ENCODE data around the gene GPR132. TPM values are rescaled to one million over a fixed set of nuclear protein-coding genes. Genes with fewer than 3 reads are reported as not detected.
"Not testable (repeated sequence)": the region's sequence is repeated elsewhere in the genome, so short reads cannot be mapped to it uniquely, and the experiment has no call there.

GPR132 gene
- total RNA-seq, 4 donors from 2014 or later = 2.7 to 9.0 (median 7.6) TPM

- TF ChIP-seq, protein P1, sequence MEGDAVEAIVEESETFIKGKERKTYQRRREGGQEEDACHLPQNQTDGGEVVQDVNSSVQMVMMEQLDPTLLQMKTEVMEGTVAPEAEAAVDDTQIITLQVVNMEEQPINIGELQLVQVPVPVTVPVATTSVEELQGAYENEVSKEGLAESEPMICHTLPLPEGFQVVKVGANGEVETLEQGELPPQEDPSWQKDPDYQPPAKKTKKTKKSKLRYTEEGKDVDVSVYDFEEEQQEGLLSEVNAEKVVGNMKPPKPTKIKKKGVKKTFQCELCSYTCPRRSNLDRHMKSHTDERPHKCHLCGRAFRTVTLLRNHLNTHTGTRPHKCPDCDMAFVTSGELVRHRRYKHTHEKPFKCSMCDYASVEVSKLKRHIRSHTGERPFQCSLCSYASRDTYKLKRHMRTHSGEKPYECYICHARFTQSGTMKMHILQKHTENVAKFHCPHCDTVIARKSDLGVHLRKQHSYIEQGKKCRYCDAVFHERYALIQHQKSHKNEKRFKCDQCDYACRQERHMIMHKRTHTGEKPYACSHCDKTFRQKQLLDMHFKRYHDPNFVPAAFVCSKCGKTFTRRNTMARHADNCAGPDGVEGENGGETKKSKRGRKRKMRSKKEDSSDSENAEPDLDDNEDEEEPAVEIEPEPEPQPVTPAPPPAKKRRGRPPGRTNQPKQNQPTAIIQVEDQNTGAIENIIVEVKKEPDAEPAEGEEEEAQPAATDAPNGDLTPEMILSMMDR (IDR thresholded peaks at IDR 0.05) = no peak
- DNase-seq (ENCODE audit: low spot score) = no peak
- ATAC-seq (ENCODE audit: low FRiP score) = no peak
Observed at GRCh38 chr14:105064001-105064400, 1.2 kb downstream of the GPR132 start.

- not testable (repeated sequence) for DNase-seq (ENCODE audit: low spot score); ATAC-seq (ENCODE audit: low FRiP score)
Observed at GRCh38 chr14:105063506-105063905, 1.7 kb downstream of the GPR132 start.

DNA sequence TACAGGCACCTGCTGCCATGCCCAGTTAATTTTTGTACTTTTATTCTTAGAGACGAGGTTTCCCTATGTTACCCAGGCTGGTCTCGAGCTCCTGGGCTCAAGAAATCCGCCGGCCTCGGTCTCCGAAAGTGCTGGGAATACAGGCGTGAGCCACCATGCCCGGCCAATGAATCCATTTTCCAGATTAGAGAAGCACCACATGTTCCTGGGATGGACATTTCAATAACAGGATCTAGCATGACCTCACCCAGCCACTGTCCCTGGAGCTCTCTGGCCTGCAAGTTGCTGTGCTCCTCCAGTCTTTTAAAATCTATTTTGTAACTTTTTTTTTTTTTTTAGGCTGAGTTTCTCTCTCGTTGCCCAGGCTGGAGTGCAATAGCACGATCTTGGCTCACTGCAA is 2.2 kb downstream of the GPR132 start:
- DNase-seq (ENCODE audit: low spot score) = no peak
- TF ChIP-seq, protein P1 (IDR thresholded peaks at IDR 0.05) = no peak
- no peak for ATAC-seq (ENCODE audit: low FRiP score)

DNA sequence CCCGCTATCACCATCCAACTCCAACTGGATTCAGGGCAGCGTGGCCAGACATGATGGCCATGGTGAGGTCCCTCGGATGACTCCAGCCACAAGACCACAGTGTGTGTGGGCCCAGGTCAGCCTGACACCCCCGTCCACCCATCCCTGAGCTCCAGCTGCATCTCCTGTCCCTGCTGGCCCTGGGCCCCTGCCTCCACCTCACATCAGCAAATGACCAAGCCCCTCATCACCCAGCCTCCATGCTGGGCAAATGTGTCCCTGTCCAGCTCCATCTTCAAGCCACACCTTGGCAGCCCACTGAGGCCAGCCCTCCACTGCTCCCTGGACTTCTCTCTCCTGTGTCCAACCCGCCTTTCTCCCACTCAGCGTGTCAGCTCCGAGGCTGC is 3.2 kb downstream of the GPR132 start:
- TF ChIP-seq, protein P1 (IDR thresholded peaks at IDR 0.05) = no peak
- DNase-seq (ENCODE audit: low spot score) (no peak), ATAC-seq (ENCODE audit: low FRiP score) (no peak)

GRCh38 chr14:105061428-105062047 is 3.7 kb downstream of the GPR132 start:
- no peak for DNase-seq (ENCODE audit: low spot score)
- TF ChIP-seq, protein P1 (IDR thresholded peaks at IDR 0.05) = no peak
- no peak for ATAC-seq (ENCODE audit: low FRiP score)

DNA sequence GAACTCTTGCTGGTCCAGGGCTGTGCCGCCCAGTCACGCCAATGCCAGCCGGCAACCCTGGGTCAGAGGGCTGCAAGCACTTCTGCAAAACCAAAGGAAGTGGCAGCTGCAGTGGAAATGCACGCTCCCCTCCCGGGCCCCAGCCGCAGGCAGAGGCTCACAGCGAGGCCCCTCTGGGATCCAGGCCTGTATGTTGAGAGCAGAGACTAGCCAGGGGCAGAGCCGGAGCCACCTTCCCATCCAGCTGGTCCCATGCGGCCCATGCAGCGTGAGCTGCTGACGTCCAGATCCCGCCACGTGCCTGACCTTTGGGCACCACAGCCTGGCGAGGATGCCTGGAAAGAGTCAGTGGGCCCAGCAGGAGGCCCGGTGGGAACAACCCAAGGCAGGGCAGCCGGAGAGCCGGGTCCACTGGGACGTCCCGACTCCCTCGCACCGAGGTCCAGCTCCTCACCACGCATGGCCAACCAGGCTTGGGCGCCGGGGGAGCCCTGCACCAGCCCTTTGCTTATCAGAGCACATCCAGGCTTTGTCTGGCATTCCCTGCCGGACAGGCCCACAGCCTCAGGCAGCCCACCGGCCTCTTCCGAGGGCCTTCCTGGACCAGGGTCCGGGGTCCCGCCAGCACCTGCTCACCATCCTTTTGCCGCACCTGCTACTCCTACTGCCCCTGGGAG is 4.3 kb downstream of the GPR132 start:
- DNase-seq (ENCODE audit: low spot score) = no peak
- no peak for ATAC-seq (ENCODE audit: low FRiP score)
- TF ChIP-seq, protein P1 (IDR thresholded peaks at IDR 0.05) = no peak

DNA sequence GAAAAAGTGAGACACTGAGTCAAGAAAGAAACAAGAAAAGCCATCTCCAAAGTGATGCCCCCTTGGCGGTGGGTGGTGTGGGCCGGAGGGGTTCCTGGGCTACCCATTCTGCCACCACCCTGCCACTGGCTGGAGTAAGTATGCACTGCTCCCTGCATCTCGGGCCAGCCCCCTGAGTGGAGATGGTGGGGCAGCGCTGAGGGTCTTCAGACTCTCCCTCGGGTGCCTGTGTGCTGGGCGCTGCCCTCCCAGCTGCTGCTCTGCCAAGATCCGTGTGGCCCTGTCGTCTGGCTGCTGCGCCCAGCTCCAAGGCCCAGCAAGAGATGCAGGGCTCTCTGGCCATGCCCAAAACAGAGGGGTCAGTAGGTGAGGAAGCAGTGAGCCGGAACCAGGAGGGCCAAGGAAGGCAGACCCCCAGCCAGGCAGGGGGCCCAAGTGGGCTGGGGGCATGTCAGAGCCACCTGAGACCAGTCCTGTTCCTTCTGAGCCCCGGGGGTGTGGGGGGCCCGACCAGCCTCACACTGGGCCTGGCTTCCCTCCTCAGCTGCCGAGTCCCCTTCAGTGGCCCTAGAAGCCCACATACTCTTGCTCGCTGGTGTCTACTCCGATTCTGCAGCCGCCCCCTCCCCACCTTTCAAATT is 5.2 kb downstream of the GPR132 start:
- ATAC-seq (ENCODE audit: low FRiP score) (no peak), DNase-seq (ENCODE audit: low spot score) (no peak)
- TF ChIP-seq, protein P1 (IDR thresholded peaks at IDR 0.05) = no peak
